GM19328 (cell line): ENCODE measurements around the gene PLA2G12A.

ENCODE experiments used
- ATAC-seq: cut with Tn5 transposase; IDR thresholded peaks from one replicate; pipeline ENCODE4 v1.9.1; 2021; ENCODE audit warnings: mild to moderate bottlenecking, moderate library complexity; ENCODE audit not compliant: unreplicated experiment

The PLA2G12A gene

DNA sequence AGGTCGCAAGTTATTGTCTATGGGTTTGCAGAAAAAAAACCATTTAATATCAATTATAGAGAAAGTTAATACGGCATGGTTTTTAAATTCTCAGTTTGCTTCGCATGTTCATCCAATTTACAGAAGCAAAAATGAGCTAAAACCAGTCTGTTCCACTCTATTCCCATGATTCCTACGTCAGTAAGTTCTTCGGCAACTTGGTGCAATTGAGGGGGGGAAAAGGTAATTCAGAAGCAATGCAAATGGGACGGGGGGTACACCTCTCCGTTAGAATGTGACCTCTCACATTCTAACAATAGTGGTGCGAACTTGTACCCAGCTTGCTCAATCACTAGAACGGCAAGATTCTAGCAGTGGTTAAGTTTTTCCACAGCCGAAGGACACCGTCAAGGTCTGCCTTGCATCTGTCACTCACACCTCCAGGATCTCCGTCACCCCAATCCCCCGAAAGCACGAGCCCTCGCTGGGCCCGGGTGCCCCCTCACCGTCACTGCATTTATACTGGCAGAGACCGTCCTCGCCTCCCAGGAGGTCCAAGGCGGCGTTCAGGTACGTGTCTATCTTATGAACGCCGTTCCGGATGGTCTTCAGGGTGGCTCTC lies 653 bp downstream of the PLA2G12A start:
- ATAC-seq, result no peak

GRCh38 chr4:109728385-109728784 lies 1.5 kb downstream of the PLA2G12A start:
- ATAC-seq, result no peak

GRCh38 chr4:109723110-109723509 lies 6.8 kb downstream of the PLA2G12A start:
- no peak for ATAC-seq

GRCh38 chr4:109722357-109722756 lies 7.5 kb downstream of the PLA2G12A start:
- ATAC-seq, result no peak

GRCh38 chr4:109721033-109721432 lies 8.8 kb downstream of the PLA2G12A start:
- no peak for ATAC-seq

DNA sequence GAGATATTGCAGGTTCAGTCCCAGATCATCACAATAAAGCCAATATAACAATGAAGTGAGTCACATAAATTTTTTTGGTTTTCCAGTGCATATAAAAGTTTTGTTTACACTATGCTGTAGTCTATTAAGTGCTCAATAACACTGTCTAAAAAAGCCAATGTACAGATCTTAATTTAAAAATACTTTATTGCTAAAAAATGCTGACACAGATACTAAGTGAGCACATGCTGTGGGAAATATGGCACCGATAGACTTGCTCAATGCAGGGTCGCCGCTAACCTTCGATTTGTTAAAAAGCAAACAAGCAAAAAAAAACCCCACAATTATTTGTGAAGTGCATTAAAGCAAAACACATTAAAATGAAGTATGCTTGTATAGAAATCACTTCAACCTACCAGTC lies 10.3 kb downstream of the PLA2G12A start:
- no peak for ATAC-seq

GRCh38 chr4:109718759-109719158 lies 11.1 kb downstream of the PLA2G12A start:
- no peak for ATAC-seq

- ATAC-seq, result no peak
Measured at GRCh38 chr4:109713500-109713899, 16.4 kb downstream of the PLA2G12A start.

DNA sequence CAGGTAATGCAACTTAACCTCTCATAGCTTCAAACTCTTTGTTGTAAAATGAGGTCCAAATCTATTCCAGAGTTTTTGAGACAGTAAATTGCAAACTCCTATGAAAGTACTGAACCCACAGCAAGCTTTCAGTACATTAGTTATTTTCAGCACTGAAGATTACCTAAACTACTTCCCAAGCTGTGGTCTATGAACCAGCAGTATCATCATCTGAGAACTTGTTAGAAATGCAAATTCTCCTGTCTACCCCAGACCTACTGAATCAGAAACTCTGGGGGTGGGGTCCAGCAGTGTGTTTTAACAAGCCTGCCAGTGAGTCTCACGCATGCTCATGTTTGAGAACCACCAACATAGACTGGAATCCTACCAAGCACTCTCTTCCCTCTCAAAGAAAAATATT lies 20.9 kb downstream of the PLA2G12A start:
- ATAC-seq, result peak; percentile 92

GRCh38 chr4:109708435-109708834 lies 21.4 kb downstream of the PLA2G12A start:
- ATAC-seq, result no peak

DNA sequence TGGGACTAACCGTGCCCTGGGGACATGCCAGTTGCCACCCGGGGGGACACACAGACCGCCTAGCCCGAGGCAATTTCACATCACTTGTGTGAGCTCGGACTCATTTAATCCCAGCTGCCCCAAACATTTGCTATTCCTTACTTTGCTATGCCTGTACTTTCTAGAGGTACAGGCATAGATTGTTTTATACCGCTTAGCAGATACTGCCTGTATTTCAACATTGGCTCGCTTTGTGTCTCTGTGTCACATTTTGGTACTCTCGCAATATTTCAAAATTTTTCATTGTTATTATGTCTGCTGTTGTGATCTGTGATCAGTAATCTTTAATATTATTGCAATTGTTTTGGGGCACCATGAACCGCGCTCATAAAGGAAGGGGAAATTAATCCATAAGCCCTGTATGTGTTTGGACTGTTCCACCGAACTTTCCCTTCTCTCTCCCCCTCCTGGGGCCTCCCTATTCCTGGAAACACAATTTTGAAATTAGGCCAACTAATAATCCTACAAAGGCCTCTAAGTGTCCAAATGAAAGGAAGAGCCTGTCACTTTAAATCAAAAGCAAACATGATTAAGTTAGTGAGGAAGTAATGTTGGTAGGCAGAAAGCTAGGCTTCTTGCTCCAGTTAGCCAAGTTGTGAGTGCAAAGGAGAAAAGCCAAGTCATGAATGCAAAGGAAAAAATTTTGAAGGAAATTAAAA lies 26.1 kb downstream of the PLA2G12A start:
- no peak for ATAC-seq

DNA sequence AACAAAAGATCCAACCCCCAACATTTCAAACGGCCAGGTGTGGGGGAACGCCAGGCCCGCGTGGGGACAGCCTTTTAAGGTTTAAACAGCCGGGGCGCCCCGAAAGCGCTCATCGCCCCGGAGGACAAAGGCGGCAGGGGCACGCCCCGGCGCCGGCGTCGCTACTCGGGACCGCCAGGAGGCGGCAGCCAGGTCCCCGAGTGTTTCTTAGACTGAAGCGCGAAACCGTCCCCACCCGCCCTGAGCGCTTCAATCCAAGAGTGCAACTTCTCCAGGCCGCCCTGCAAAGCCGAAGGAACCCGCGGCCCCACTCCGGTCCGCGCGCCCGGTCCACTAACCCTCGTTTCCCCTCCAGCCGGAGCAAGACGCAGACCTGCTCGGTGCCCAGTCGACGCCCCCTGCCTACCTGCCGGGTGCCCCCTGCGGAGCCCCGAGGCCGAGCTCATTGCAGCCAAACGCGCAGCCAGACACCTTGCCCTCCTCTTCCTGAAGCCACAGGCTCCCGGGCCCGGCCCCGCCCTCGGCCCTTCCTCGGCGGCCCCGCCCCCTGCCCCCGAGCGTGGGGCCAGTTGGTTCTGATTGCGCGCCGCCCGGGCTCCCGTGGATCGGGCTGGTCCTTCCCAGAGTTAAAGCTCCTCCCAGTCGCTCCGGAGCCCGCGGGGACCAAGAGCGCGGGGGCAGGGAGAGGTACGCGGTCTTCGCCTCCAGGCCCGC lies 26.8 kb downstream of the PLA2G12A start, which contains the start of gene CASP6:
CASP6 (minus strand) TSS at position 496 of the 714 bp plus-strand sequence; CDS start at position 446, 50 bp downstream.
- peak; percentile 76 for ATAC-seq

DNA sequence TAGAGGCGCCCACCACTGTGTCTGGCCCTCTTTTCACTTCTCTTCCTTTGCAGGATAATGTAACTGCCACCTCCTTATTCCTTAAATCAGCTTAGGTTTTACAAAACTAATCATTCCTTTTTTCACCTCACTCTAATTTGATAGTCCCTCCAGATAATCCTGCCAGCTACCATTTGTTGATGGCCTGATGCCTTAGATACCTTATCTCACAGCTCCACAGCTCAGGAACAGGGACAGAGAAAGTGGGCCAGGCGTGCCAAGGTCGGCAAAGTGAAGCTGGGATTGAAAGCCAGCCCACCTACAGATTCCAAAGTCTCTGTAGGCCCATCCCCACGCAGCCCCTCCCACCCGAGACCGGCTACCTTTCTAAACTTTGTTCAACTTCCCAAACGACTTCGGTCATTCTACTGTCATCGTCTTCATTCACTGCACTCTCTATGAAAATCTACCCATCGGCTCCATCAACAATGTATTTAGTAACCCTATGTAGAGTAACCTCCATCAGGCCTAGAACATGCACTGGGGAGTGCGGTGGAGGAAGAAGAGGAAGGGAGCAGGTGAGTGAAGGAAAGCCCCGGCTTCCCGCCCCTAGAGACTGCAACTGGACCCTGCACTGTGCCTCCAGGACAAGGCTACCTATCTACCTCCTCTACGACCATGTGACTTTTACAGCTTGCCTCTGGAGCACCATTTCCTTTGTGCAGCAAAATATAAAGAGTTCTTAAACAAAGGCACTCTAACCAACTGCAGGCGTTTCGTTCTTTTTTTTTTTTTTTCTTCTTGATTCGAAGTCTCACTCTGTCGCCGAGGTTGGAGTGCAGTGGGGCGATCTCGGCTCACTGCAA lies 28.1 kb downstream of the PLA2G12A start:
- no peak for ATAC-seq

DNA sequence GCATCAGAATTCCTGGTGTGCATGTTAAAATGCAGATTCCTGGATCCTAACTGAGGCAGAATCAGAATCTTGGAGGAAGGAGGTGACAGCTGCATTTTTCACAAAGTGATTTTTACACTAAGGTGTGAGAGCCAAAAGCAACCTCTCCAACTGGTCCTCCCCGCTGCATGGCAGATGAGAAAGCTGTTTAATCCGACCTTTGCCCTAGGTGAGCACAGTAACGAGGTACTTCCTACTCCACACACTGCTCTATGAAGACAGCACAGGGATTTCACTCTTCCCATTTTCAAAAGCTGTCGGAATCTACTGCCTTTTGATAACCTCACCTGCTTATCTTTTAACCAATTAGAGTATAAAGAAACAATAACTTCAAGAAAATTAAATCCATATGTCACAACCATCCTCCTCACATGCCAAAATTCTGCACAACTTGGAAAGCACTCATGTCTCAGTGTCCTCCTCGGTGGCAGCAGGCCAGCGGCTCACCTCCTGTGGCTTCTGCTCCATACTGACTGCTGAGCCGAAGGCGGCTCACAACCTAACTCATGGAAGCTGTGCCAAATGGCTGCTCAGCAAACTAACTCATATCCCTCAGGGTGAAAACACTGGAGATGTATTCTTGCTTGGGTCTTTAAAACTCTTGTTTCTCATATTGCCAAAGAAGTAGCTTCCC lies 30.2 kb downstream of the PLA2G12A start:
- no peak for ATAC-seq

- ATAC-seq, result no peak
Measured at GRCh38 chr4:109698656-109699055, 31.2 kb downstream of the PLA2G12A start.

- no peak for ATAC-seq
Measured at GRCh38 chr4:109691411-109691920, 38.4 kb downstream of the PLA2G12A start.

DNA sequence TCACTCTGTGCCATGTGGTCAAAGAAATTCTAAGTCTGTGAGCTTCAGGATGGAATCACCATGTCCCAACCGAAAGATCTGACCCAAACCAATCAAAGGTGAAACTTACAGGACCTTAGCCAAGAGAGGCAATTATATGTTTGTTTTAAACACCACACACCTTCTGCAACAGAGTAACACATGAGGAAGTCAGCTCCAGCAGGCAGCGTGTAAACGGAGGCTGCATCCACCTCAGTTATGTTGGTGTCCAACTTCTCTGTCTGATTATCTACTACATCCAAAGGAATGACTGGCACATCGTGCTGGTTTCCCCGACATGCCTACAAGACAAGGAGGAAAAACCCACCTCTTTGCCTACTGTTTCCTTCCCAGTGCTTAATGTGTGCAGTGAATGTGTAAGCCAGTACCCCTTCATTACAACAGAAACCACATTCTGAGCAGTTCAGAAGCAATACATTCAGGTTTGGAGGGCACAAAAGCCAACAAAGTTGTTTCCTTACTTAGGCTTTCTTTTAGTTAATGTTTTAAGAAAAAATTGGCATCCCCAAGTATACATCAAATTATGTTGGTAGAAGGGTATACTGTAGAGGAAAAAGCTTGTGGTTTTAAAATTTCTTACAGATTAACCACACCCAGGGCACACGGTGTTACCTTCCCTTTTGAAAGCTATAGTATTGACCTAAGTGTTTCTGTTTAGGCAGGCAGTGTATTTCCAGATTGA lies 39.0 kb downstream of the PLA2G12A start:
- peak; percentile 55 for ATAC-seq

DNA sequence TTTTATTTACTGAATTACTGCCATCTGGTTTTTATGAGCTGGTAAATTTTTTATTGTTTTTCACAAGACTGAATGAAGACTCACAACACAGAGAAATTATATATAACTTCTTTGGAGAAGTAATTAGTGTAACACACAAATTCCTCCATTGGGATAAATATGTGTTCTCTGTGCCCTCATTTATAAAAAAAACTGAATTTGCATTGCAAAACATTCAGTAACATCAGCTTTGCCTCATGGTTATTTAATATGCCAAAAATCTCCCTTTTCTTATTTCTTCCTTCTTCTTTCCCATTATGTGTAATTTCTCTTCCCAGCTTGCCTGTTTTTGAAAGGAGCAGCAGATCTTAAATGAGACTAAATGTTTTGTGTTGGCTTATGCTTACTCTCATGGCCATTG lies 45.1 kb downstream of the PLA2G12A start:
- no peak for ATAC-seq

GRCh38 chr4:109683621-109684253 lies 46.1 kb downstream of the PLA2G12A start:
- ATAC-seq, result no peak
